Raji (cell line): Measurements from ENCODE around the gene PRKCI.

Experiments used
- POLR2A ChIP-seq: IDR thresholded peaks from 2 replicates; pipeline ENCODE4 v1.6.1; 2011; ENCODE audit warnings: low read depth, low read length, control low read depth; ENCODE audit not compliant: insufficient read depth

The PRKCI gene

DNA sequence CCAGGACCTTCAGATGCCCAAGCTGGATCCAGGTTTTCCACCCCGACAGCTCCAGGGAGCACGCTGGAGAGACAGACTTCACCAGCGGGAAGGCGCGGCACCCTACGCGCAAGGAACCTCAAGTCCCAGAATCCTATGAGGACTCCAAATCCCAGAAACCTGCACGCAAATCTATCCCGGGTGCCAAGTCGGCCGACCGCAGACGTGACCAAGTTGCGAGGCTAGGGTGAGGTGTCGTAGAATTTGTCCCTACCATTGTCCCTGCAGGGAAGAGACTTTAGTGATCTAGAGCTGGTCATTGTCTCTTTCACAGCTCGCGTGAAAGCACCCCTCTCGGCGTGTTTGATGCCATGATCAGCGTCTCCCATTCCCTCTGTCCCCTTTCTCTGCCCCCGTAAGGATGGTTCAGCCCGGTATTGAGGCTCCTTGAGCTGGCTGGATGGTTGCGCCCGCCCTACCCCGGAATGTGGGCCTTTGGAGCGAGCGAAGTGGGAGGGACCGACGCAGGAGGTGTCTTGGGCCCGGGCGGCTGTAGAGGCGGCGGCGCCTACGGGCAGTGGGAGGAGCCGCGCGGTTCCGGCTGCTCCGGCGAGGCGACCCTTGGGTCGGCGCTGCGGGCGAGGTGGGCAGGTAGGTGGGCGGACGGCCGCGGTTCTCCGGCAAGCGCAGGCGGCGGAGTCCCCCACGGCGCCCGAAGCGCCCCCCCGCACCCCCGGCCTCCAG, at the start of gene PRKCI:
Gene PRKCI (plus strand): TSS at position 501 of the 723 bp plus-strand sequence. CDS start 246 bp downstream, outside the sequence.
- TF ChIP-seq POLR2A = peak; percentile 76

DNA sequence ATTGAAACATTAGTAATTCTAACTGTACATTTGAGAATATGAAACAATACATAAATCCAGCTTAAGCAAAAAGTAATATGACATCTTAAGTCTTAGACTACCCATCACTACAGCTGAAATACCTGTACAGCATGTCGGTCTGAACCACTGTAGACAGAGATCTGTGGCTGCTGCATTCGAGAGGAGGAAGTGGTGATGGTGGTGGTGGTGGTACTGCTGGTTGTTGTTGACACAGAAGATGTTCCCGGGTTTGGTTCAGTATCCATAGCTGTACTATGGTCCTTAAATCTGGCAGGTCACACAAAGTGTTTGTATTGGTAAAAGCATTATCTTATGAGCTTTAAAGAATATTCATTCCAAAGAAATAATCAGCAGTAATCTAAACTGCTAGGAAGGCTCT, 43.6 kb upstream of the PRKCI start:
- no peak for TF ChIP-seq POLR2A

DNA sequence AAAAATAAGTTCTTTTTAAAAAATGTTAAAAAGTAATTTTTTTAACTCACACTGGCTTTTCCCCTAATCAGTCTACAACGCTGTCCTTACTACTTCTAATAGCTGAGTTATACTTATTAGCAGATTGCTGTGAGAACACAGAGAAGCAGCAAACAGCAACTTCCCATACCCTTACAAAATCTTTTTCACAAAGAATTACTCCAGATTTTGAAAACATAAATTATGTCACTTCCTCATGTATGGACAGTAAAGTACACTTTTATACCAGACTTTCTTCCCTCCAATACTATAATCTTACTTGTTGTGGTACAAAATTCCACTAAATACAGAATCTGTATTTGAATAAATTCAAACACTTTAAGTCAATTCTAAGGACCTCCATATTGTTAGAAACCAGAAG, 42.8 kb upstream of the PRKCI start:
- TF ChIP-seq POLR2A = no peak

DNA sequence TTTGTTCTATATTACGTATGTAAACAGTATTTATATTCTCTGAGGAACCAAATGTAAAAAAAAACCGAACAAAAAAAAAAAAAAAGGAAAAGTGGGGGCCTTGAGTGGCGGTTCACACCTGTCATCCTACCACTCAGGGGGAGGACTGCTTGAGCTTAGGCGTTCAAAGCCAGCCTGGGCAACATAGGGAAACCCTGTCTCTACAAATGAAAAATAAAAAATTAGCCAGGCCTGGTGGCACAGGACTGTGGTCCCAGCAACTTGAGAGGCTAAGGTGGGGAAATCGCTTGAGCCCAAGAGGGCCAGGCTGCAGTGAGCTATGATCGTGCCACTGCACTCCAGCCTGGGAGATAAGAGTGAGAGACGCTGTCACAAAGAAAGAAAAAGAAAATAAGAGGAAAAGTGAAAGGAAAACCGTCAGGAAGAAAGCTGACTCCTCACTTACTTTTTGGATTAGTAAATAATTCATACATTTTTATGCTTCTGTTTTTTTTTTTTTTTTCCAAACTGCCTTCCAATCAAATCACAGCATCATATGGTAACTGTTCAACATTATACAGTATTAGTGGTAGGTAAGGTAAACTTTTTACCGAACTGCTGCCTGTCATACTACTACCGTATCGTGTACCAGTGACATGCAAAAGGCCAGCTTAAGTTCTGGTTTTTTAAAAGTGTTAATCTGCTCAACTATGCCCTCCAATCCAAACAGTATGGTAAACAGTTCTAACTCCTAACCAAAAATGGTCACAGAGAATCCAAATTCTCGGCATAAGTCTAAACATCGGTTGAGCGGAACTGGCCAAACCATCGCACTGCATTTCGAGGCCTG, 41.9 kb upstream of the PRKCI start:
- TF ChIP-seq POLR2A = no peak

DNA sequence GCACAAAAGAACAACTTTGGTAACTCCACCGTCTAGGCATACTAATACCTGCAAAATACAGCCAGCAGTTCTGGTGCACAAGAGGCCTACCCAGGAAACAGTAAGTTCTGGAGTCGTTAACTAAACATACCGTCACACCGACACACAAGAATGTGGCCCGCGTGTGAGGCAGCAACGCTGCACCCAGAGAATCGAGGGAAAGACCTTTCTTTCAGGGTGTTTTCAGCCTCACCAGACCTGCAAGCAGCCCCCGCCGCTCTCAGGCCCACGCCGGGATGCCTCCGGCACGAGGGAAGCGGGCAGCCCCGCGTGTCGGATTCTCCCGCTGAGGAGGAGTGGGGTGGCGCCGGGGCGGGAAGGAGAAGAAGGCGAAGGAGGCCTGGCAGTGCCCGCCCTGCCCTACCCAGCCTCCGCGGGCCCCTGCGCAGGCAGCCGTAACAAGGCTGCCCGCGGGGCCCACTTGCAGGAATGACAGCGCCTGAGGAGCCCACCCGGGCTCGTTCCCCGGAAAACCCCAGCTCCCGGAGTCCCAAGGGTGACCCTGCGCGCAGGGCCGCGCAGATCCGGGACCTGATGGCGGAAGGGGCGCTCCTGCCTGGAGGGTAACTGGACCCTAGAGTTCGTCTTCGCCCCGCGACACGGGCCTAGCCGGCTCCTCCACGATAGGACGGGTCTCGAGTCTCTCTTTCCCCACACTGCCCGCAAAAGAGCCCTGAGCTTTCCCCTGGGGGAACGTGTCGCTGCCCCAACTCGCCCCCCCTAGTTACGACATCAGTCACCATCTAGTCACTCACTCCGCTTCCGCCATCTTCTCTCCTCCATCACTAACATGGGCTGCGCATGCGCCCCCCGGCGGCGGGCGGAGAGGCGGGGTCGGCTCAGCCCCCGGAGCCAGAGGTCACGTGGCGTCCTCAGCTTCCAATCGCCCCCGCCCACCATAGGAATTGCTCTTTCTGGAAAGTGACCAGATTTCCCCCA, 41.0 kb upstream of the PRKCI start, which contains the start of gene PHC3:
Gene PHC3 (minus strand): TSS at position 826 of the 978 bp plus-strand sequence. CDS start 18 bp downstream, at position 808.
- TF ChIP-seq POLR2A = peak; percentile 85

DNA sequence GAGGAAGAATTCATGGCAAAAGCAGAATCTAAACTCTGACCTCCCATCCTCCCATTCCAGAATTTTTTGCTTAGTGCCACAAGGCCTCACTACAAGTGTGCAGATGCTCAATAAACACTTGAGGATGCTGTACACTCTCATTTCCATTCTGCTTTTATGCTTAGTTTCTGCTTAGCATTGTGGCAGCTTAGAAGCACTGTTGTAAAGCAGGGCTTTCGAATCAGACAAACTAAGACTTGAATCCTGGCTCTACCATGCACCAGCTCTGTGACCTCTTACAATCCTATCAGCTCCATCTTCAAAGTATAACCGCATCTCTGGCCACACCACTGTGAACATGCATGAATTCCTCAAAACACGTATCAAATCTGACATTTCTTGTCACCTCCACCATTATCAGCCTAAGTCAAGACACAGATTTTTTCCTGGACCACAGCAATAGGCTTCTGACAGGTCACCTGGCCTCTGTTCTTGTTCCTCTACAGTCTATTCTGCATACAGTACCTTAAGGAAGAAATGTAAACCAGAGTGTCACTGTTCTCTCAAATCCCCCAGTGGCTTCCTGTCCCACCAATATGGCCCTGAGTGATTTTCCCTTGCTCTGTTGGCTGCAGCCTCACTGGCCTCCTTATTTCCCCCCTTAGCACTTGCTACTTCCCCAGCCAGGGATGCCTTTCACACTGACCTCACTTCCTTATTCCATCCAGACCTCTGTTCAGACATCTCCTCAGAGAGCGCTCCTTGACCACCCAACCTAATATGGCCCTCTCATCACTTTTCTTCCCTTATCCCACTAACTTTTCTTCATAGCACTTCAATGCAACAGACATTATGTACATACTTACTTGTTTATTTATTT, 32.6 kb upstream of the PRKCI start:
- TF ChIP-seq POLR2A = no peak

DNA sequence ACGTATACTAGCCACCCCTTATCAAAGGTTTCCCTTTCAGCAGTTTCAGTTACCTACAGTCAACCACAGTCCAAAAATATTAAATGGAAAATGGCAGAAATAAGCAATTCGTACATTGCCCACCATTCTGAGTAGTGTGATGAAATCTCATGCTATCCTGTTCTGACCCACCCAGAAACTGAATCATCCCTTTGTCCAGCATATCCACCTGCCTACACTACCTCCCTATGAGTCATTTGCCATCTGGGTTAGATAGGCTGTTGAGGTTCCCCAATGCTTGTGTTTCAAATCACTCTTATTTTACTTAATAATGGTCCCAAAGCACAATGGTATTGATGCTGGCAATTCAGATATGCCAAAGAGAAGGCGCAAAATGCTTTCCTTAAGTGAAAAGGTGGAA, 25.4 kb upstream of the PRKCI start:
- TF ChIP-seq POLR2A = no peak

DNA sequence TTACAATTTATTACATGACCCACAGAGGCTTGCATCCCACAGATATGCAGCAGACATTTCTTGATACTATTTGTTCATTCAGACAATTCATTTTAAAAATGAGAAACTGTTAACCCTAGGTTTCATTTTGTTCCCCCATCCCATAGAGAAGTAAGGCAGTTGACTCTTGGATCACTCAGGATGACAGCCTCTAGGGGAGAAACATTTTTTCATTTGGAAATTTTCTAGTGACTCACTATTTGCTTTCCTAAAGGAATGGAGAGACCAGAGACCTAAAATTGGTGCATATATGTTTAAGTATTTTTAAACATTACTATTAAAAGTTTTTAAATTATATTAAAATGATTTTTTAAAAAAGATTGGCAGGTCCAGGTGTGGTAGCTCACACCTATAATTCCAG, 21.2 kb upstream of the PRKCI start:
- no peak for TF ChIP-seq POLR2A

DNA sequence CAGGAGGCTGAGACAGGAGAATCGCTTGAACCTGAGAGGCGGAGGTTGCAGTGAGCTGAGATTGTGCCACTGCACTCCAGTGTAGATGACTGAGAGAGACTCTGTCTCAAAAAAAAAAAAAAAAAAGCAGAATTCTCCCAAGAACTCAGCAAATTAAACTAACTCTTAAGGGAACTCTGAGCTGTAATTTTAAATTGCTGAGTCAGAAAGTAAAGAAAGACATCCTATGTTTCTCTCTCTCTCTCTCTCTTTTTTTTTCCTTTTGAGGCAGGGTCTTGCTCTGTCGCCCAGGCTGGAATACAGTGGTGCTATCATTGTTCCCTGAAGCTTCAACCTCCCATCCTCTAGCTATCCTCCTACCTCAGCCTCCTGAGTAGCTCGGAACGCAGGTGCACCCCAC, 20.7 kb upstream of the PRKCI start:
- TF ChIP-seq POLR2A = no peak

DNA sequence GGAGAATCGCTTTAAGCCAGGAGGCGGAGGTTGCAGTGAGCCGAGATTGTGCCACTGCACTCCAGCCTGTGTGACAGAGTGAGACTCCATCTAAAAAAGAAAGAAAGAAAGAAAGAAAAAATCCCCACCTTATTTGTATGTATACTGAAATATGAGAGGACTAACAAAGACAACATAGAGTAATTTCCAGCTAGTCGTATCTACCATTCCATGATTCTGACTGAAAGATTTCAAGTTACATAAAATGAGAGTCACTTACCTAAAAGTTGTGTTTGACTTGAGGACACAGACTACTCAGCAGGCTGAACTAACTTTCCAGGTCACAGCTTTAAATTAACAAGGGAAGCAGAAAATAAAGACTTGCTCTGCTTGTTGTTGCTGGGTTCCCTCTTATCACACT, 18.8 kb upstream of the PRKCI start:
- no peak for TF ChIP-seq POLR2A

DNA sequence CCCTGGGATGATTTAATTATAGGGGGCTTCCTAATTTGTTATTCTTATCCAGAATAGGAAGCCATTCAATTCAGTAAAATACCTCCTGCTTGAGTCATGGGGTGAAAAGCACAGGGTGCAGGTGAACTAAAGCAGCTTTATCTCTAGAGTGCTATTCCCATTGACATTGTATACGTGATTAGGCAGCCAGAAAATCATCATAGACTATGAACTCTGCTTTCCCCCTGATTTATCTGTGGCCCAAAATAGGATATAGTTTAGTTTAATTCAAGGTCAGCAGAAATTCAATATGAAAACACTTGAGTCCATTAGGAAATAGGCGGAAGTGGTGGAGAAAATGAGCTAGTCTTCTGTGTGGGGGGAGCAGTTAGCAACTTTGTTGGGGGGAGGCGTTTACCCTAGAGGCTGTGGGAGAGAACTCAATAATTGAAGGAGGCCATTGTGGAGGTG, 18.2 kb upstream of the PRKCI start:
- TF ChIP-seq POLR2A = no peak

DNA sequence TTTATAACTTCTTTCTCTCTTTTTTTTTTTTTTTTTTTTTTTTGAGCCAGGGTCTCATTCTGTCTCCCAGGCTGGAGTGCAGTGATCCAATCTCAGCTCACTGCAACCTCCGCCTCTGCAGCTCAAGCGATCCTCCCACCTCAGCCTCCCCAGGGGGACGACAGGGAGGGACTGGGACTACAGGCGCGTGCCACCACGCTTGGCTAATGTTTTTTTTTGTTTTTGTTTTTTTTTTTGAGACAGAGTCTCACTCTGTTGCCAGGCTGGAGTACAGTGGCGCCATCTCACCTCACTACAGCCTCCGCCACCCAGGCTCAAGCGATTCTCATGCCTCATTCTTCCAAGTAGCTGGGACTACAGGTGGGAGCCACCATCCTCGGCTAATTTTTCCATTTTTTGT, 17.7 kb upstream of the PRKCI start:
- no peak for TF ChIP-seq POLR2A

DNA sequence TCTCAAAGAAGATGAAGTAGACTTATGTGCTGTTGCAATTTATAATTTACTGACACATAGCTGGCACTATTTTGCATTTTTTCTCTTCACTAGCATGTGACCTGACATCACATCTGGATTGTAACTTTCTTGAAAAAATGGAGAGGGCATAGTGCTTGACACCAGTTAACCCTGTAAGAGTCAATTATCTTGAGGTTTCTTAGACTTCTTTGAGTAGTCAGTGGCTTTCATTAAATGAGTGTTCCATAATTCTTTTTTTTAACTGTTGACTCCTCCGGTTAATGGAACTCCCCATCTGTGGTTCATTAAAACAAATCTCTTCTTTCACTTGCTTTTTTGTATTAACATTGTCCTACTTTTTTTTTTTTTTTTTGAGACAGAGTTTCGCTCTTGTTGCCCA, 16.9 kb upstream of the PRKCI start:
- TF ChIP-seq POLR2A = no peak

DNA sequence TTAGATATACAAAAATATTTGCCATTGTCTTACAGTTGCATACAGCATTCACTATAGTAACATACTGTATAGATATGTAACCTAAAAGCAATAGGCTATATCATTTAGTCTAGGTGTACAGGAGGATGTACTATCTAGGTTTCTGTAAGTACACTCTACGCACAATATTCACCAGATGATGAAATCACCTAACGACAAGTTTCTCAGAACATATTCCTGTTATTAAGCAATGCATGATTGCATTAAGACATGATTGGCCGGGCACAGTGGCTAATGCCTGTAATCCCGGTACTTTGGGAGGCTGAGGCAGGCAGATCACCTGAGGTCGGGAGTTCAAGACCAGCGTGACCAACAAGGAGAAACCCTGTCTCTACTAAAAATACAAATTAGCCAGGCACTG, 14.5 kb upstream of the PRKCI start:
- TF ChIP-seq POLR2A = no peak
